ENCODE data around the gene CD6.
"Not testable (repeated sequence)": the region's sequence is repeated elsewhere in the genome, so short reads cannot be mapped to it uniquely, and the experiment has no call there.

Gene CD6

GRCh38 chr11:60959431-60959830, 12.0 kb upstream of the CD6 start:
- H3K9me3 Mint-ChIP-seq, result no peaks in the 10 kb centered on the region
- no peaks in the 10 kb centered on the region for H3K4me1 Mint-ChIP-seq
- peaks cover 11% of the 10 kb centered on the region for H3K27me3 Mint-ChIP-seq
- DNase-seq, result no peak
- no peak overlapping the region for H3K27ac Mint-ChIP-seq
- H3K4me3 Mint-ChIP-seq, result no peak overlapping the region
- ATAC-seq, result no peak

- no peaks in the 10 kb centered on the region for H3K4me1 Mint-ChIP-seq
- peaks cover 11% of the 10 kb centered on the region for H3K27me3 Mint-ChIP-seq
- no peak overlapping the region for H3K4me3 Mint-ChIP-seq
- no peak for ATAC-seq
- no peak overlapping the region for H3K27ac Mint-ChIP-seq
- no peak for DNase-seq
- no peaks in the 10 kb centered on the region for H3K9me3 Mint-ChIP-seq
Observed at GRCh38 chr11:60960405-60960804, 11.1 kb upstream of the CD6 start.

- no peaks in the 10 kb centered on the region for H3K4me1 Mint-ChIP-seq
- peaks cover 11% of the 10 kb centered on the region for H3K27me3 Mint-ChIP-seq
- DNase-seq (no peak), ATAC-seq (no peak)
- H3K4me3 Mint-ChIP-seq, result no peak overlapping the region
- no peak overlapping the region for H3K27ac Mint-ChIP-seq
- H3K9me3 Mint-ChIP-seq, result peaks cover 0 to 7% of the 10 kb centered on the region in 2 donors
Observed at GRCh38 chr11:60964801-60965200, 6.7 kb upstream of the CD6 start.

DNA sequence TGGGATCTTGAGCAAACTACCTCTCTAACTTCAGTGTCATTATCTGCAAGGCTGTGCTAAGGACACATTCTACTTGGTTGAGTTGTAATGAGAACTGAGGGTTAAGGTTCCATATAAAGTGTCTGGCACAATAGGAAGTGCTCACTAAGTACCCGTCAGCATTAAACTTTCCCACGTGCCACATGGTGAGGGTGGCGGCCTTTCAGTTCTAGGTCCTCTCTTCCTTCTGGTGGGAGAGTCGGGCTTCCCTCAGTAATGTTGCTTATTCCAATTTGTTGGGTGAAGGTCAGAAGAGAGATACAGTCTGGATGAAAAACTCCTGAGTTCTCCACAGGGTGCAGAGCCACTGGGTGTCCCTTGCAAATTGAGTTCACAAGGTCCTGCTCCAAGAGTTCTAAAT, 4.6 kb upstream of the CD6 start:
- Mint-ChIP-seq H3K27ac (no peak overlapping the region), H3K9me3 (peaks cover 0 to 7% of the 10 kb centered on the region in 2 donors), H3K27me3 (no peaks in the 10 kb centered on the region), H3K4me3 (no peak overlapping the region), H3K4me1 (peaks cover 18% of the 10 kb centered on the region)
- ATAC-seq, result no peak
- DNase-seq, result no peak

GRCh38 chr11:60968223-60968622, 3.3 kb upstream of the CD6 start:
- Mint-ChIP-seq H3K4me1 (peaks cover 18% of the 10 kb centered on the region), H3K9me3 (peaks cover 0 to 7% of the 10 kb centered on the region in 2 donors), H3K27ac (no peak overlapping the region), H3K27me3 (no peaks in the 10 kb centered on the region), H3K4me3 (no peak overlapping the region)
- ATAC-seq (no peak), DNase-seq (no peak)

- H3K27ac Mint-ChIP-seq, result peak overlapping the region in 1 of 2 donors; percentile 70
- no peaks in the 10 kb centered on the region for H3K27me3 Mint-ChIP-seq
- H3K9me3 Mint-ChIP-seq, result peaks cover 0 to 7% of the 10 kb centered on the region in 2 donors
- DNase-seq (peak; percentile 77 to 82), ATAC-seq (peak; percentile 65)
- peak overlapping the region; percentile 90 to 91 for H3K4me3 Mint-ChIP-seq
- H3K4me1 Mint-ChIP-seq, result peaks cover 37% of the 10 kb centered on the region
Observed at GRCh38 chr11:60970369-60970774, 1.1 kb upstream of the CD6 start.

DNA sequence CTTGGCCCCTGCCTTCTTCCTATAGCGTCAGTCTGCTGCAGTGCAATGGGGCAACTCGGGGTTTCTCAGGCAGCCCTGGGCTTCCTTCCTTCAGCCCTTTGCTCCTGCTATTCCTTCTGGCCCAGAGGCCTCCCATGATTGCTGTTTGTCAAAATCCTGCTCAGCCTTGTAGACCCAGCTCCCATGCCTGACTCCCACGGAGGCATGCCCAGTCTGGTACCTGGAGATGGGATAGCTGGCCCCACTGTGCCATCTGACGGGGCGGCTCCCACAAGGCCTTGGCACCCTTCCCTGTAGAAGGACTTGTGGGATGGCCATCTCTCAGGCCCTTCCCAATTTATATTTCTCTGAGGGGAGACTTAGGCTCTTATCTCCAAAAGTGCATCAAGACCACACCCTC, 590 bp upstream of the CD6 start:
- H3K4me1 Mint-ChIP-seq, result peaks cover 39% of the 10 kb centered on the region

GRCh38 chr11:60972182-60973030, 926 bp downstream of the CD6 start:
- Mint-ChIP-seq H3K27ac (peak overlapping the region; percentile 97 to 99), H3K4me3 (peak overlapping the region; percentile 90 to 91), H3K4me1 (peaks cover 54% of the 10 kb centered on the region), H3K27me3 (no peaks in the 10 kb centered on the region), H3K9me3 (peaks cover 0 to 7% of the 10 kb centered on the region in 2 donors)
- ATAC-seq (peak; percentile 61), DNase-seq (peak; percentile 32 to 58)

More for the DNA sequence above, 590 bp upstream of the CD6 start:
- Mint-ChIP-seq H3K4me3 (peak overlapping the region; percentile 90 to 91), H3K27me3 (no peaks in the 10 kb centered on the region), H3K27ac (peak overlapping the region in 1 of 2 donors; percentile 99), H3K9me3 (peaks cover 0 to 7% of the 10 kb centered on the region in 2 donors)
- ATAC-seq (no peak), DNase-seq (no peak)

DNA sequence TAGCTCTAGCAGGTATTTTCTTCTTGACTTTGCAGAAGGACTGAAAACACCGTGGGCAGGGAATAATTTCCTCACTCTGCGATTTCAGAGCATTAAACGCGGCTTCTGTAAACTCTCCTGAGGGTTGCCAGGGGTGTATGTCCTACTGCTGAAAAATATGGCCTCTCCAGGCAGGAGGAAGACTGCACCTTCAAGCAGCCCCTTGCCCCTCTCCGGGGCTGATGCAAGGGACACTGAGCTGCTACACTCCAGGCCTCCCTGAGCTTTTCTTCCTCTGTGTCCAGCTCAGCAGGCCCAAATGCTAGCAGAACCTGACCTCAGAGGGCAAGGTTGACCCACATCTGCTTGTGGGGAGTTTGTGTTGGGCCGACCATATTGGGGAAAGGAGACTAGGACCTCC, 2.2 kb downstream of the CD6 start:
- peaks cover 0 to under 1% of the 10 kb centered on the region in 2 donors for H3K9me3 Mint-ChIP-seq
- DNase-seq (peak in 1 of 2 donors; percentile 53), ATAC-seq (peak; percentile 24)
- H3K27ac Mint-ChIP-seq, result peak overlapping the region; percentile 97 to 99
- H3K4me1 Mint-ChIP-seq, result peaks cover 66% of the 10 kb centered on the region
- no peaks in the 10 kb centered on the region for H3K27me3 Mint-ChIP-seq
- H3K4me3 Mint-ChIP-seq, result peak overlapping the region; percentile 90 to 91

DNA sequence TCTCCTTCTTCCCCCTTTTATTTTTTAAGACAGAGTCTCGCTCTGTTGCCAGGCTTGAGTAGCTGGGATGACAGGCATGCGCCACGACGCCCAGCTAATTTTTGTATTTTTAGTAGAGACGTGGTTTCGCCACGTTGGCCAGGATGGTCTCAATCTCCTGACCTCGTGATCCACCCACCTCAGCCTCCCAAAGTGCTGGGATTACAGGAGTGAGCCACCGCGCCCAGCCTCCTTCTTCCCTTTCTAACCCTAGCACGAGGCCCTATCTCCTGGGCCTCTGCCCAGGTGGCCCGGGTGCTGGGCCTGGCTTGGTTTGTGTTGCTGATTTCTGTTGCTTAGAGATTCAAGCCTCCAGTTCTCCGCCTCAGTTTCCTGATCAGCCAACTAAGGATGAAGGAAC, 2.8 kb downstream of the CD6 start:
- not testable (repeated sequence) for DNase-seq, H3K9me3 Mint-ChIP-seq, H3K27me3 Mint-ChIP-seq, ATAC-seq
- Mint-ChIP-seq H3K4me1 (peaks cover 73% of the 10 kb centered on the region), H3K4me3 (peak overlapping the region; percentile 90 to 91), H3K27ac (peak overlapping the region; percentile 97 to 99)

- H3K27me3 Mint-ChIP-seq, result no peaks in the 10 kb centered on the region
- ATAC-seq, result peak; percentile 16
- peaks cover 77% of the 10 kb centered on the region for H3K4me1 Mint-ChIP-seq
- peak overlapping the region; percentile 90 to 91 for H3K4me3 Mint-ChIP-seq
- peak overlapping the region; percentile 97 to 99 for H3K27ac Mint-ChIP-seq
- no peaks in the 10 kb centered on the region for H3K9me3 Mint-ChIP-seq
- peak in 1 of 2 donors; percentile 58 for DNase-seq
Observed at GRCh38 chr11:60974726-60975125, 3.2 kb downstream of the CD6 start.

- no peaks in the 10 kb centered on the region for H3K27me3 Mint-ChIP-seq
- peaks cover 83% of the 10 kb centered on the region for H3K4me1 Mint-ChIP-seq
- peak overlapping the region; percentile 84 to 86 for H3K4me3 Mint-ChIP-seq
- DNase-seq (no peak), ATAC-seq (no peak)
- H3K27ac Mint-ChIP-seq, result peak overlapping the region; percentile 91 to 99
- H3K9me3 Mint-ChIP-seq, result no peaks in the 10 kb centered on the region
Observed at GRCh38 chr11:60977224-60977623, 5.7 kb downstream of the CD6 start.

GRCh38 chr11:60977836-60978235, 6.4 kb downstream of the CD6 start:
- peaks cover 90% of the 10 kb centered on the region for H3K4me1 Mint-ChIP-seq
- no peak for ATAC-seq
- peak overlapping the region; percentile 91 to 99 for H3K27ac Mint-ChIP-seq

DNA sequence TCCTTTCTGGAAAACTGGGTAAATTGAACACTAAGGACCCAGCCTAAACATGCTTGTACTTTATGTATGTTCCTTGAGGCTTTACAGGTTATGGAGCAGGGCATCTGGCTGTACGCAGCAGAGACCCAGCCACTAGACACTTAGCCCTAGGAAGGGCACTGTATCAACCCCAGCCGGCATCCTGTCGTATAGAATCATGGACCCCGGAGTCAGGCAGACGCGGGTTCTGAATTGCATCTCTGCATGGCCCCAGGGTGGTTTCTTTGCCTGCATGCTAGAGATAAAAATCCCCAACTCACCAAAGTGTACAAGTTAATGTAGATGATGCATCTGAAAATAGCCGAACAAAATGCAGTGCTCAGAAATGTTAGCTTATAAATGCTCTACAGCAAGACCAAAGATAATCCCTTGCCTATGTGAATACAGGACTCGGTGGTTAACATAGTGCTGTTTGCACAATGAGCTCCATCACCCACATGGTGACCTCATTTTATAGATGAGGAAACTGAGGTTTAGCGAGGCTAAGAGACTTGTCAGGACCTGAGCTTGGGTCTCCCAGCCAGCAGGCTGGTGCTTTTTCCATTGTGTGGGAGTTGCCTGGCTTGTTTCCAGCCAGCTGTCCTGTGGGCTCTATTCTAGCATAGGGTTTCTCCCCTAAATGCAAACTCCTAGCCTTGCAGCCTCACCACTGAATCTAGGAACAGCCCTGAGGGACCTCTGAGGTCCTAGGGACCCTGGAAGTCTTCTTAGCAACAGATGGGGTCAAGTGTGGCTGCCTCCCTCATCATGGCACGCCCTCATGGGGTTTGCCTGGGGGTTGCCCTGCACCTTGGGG, 7.3 kb downstream of the CD6 start:
- ATAC-seq (peak; percentile 90), DNase-seq (peak; percentile 60 to 89)
- no peaks in the 10 kb centered on the region for H3K27me3 Mint-ChIP-seq
- H3K4me3 Mint-ChIP-seq, result peak overlapping the region; percentile 84 to 86
- peaks cover 97% of the 10 kb centered on the region for H3K4me1 Mint-ChIP-seq
- peak overlapping the region; percentile 89 to 99 for H3K27ac Mint-ChIP-seq
- H3K9me3 Mint-ChIP-seq, result no peaks in the 10 kb centered on the region

More at GRCh38 chr11:60977836-60978235, 6.4 kb downstream of the CD6 start:
- H3K27me3 Mint-ChIP-seq, result no peaks in the 10 kb centered on the region
- no peaks in the 10 kb centered on the region for H3K9me3 Mint-ChIP-seq
- no peak for DNase-seq
- peak overlapping the region; percentile 84 to 86 for H3K4me3 Mint-ChIP-seq

- Mint-ChIP-seq H3K27ac (peak overlapping the region; percentile 86 to 93), H3K4me3 (peak overlapping the region; percentile 75 to 79), H3K4me1 (peaks cover 100% of the 10 kb centered on the region), H3K9me3 (no peaks in the 10 kb centered on the region), H3K27me3 (no peaks in the 10 kb centered on the region)
- no peak for ATAC-seq
- DNase-seq, result no peak
Observed at GRCh38 chr11:60981515-60981914, 10.0 kb downstream of the CD6 start.

Measured in stimulated activated naive CD8-positive, alpha-beta T cell treated with anti-CD3 and anti-CD28 coated beads, Interleukin-15, amount 100 ng/mL, for 72 hours (primary cell).